Measurements from ENCODE around the gene GDF15.
A peak's percentile ranks its signal among the peaks of the same experiment; 100 is the strongest.
"Not testable (repeated sequence)": the region's sequence is repeated elsewhere in the genome, so short reads cannot be mapped to it uniquely, and the experiment has no call there.

GDF15 gene

GRCh38 chr19:18364826-18365528, 21.0 kb upstream of the GDF15 start:
- no peak for DNase-seq

GRCh38 chr19:18366021-18366435, 19.9 kb upstream of the GDF15 start:
- no peak for DNase-seq

- no peak for DNase-seq
These were observed 17.3 kb upstream of the GDF15 start for GRCh38 chr19:18368504-18369222.

- DNase-seq = no peak
These were observed 12.5 kb upstream of the GDF15 start for GRCh38 chr19:18373407-18373891.

GRCh38 chr19:18373892-18374629, 11.9 kb upstream of the GDF15 start:
- peak; percentile 23 for DNase-seq

- DNase-seq = no peak
These were observed 8.9 kb upstream of the GDF15 start for GRCh38 chr19:18377026-18377425.

GRCh38 chr19:18379803-18380747, 5.9 kb upstream of the GDF15 start:
- DNase-seq = no peak

- DNase-seq = no peak
These were observed 5.1 kb upstream of the GDF15 start for GRCh38 chr19:18380843-18381242.

- DNase-seq = not testable (repeated sequence)
These were observed 2.3 kb upstream of the GDF15 start for GRCh38 chr19:18383622-18384021.

- DNase-seq = no peak
These were observed 1.2 kb upstream of the GDF15 start for GRCh38 chr19:18384775-18385174.

- no peak for DNase-seq
These were observed 641 bp upstream of the GDF15 start for GRCh38 chr19:18385359-18385674.

GRCh38 chr19:18386543-18387271, 749 bp downstream of the GDF15 start:
- no peak for DNase-seq

GRCh38 chr19:18388100-18388959, 2.4 kb downstream of the GDF15 start:
- DNase-seq = peak; percentile 78

GRCh38 chr19:18388960-18389725, 3.2 kb downstream of the GDF15 start:
- DNase-seq = no peak

- no peak for DNase-seq
These were observed 3.7 kb downstream of the GDF15 start for GRCh38 chr19:18389726-18390064.

- no peak for DNase-seq
These were observed 4.3 kb downstream of the GDF15 start for GRCh38 chr19:18390065-18390907.

GRCh38 chr19:18391509-18392075, 5.6 kb downstream of the GDF15 start:
- DNase-seq = no peak

GRCh38 chr19:18392417-18392816, 6.5 kb downstream of the GDF15 start:
- DNase-seq = no peak

GRCh38 chr19:18392926-18393325, 7.0 kb downstream of the GDF15 start:
- no peak for DNase-seq
